Mammary epithelial cell (primary cell): Measurements from ENCODE around the gene RIMS3.

Experiments used
- EZH2 ChIP-seq: IDR thresholded peaks from 2 replicates; pipeline ENCODE4 v1.6.1; 2012; ENCODE audit warnings: low read length, inconsistent platforms, borderline replicate concordance
- TF ChIP-seq, protein P1 (sequence below), 2 donors: IDR thresholded peaks in 1 of 2; conservative IDR thresholded peaks in 1 of 2; 2 replicates each; pipeline ENCODE4 v1.5.1; 2011 to 2012; ENCODE audit warnings: inconsistent platforms in 2 of 2, low read length in 2 of 2, mild to moderate bottlenecking in 2 of 2, control low read depth in 1 of 2, low read depth in 1 of 2; ENCODE audit not compliant: insufficient read depth in 1 of 2; ENCODE audit errors: extremely low read depth in 1 of 2

DNA sequence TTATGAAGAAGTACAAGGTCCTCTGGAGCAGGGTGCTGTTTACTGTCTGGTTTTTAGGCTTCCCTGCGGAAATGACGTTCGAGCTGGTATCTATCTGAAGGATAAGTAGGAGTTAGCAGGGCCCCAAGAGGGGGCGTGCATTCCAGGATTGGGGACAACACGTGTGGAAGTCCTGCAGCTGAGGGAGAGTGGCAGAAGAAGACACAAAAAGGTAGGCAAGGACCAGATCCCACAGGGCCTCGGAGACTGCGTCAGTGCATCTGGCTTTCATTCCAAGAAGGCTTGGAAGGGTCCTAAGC lies 5.9 kb downstream of the RIMS3 start:
- TF ChIP-seq, protein P1, sequence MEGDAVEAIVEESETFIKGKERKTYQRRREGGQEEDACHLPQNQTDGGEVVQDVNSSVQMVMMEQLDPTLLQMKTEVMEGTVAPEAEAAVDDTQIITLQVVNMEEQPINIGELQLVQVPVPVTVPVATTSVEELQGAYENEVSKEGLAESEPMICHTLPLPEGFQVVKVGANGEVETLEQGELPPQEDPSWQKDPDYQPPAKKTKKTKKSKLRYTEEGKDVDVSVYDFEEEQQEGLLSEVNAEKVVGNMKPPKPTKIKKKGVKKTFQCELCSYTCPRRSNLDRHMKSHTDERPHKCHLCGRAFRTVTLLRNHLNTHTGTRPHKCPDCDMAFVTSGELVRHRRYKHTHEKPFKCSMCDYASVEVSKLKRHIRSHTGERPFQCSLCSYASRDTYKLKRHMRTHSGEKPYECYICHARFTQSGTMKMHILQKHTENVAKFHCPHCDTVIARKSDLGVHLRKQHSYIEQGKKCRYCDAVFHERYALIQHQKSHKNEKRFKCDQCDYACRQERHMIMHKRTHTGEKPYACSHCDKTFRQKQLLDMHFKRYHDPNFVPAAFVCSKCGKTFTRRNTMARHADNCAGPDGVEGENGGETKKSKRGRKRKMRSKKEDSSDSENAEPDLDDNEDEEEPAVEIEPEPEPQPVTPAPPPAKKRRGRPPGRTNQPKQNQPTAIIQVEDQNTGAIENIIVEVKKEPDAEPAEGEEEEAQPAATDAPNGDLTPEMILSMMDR (conservative IDR thresholded peaks at IDR 0.05 in 1 of 2, IDR thresholded peaks at IDR 0.05 in 1 of 2; ENCODE audit: extremely low read depth in 1 of 2, insufficient read depth in 1 of 2, low read depth in 1 of 2, low read length in 2 of 2) = no peak
- TF ChIP-seq EZH2 = no peak
